Uterus (tissue), 4 donors: ENCODE results near the gene KLF11. TPM values are rescaled to one million over a fixed set of nuclear protein-coding genes. Genes with fewer than 3 reads are reported as not detected.

ENCODE experiments used
- DNase-seq, 2 donors: peaks; one replicate each; pipeline ENCODE4 v3.0.0-alpha.2; 2019 to 2020
- H3K27ac ChIP-seq, 2 donors: fragments of 200-600 bp; sonication (generic); 1 replicate in 1 of 2; 2 replicates in 1 of 2; pipeline ENCODE4 v1.5.1; 2016 to 2018
- H3K27me3 ChIP-seq, 2 donors: fragments of 200-600 bp; sonication (generic); one replicate each; pipeline ENCODE4 v1.5.1; 2018 to 2019; ENCODE audit warnings: control low read depth in 1 of 2
- H3K36me3 ChIP-seq, 2 donors: fragments of 200-600 bp; sonication (generic); one replicate each; pipeline ENCODE4 v1.5.1; 2019; ENCODE audit warnings: control low read depth in 1 of 2
- H3K4me1 ChIP-seq, 2 donors: fragments of 200-600 bp; sonication (generic); one replicate each; pipeline ENCODE4 v1.5.1; 2018 to 2019; ENCODE audit warnings: control low read depth in 1 of 2
- H3K4me3 ChIP-seq, 2 donors: fragments of 200-600 bp; sonication (generic); 1 replicate in 1 of 2; 2 replicates in 1 of 2; pipeline ENCODE4 v1.5.1; 2018 to 2019; ENCODE audit warnings: mild to moderate bottlenecking in 1 of 2
- H3K9me3 ChIP-seq, 2 donors: fragments of 200-600 bp; sonication (generic); one replicate each; pipeline ENCODE4 v1.5.1; 2019; ENCODE audit warnings: control low read depth in 1 of 2
- POLR2A ChIP-seq, 2 donors: fragments of 450-650 bp; IDR thresholded peaks; one replicate each; pipeline ENCODE4 v1.6.1; 2016; ENCODE audit warnings: antibody characterized with exemption in 2 of 2, mild to moderate bottlenecking in 1 of 2, moderate library complexity in 1 of 2
- intact Hi-C: fragments of 100-400 bp; cut with DNase I; formaldehyde crosslinking; loops from one replicate; pipeline ENCODE4 v1.15.1; 2023; ENCODE audit warnings: low total_unique reads
- total RNA-seq, 4 donors: library from RNA; depleted of rRNA in 3 of 4; stranded (reverse); fragments of >200 nt in 3 of 4; gene quantifications; one replicate each; pipeline versions ENCODE4 v1.1.0 to v1.2.4, GENCODE V29; 2014 to 2023
- TF ChIP-seq, protein P1 (sequence below), 4 experiments: fragments of 200-600 bp in 2 of 4; fragments of 450-650 bp in 2 of 4; sonication (generic) in 2 of 4; IDR thresholded peaks; one replicate each; pipeline ENCODE4 v1.5.1; 2016 to 2019; ENCODE audit warnings: antibody characterized with exemption in 4 of 4, mild to moderate bottlenecking in 2 of 4, moderate library complexity in 1 of 4
- donor health status: DM: yes; HTN: yes; CAD: no.

Gene KLF11
- total RNA-seq, 4 donors from 2014 or later = 23.4 to 49.9 (median 31.7) TPM

- intact Hi-C loops = no loop called here
- Histone ChIP-seq H3K9me3 (no peaks in the 10 kb centered on the region), H3K4me1 (peaks cover 0 to 9% of the 10 kb centered on the region in 2 donors), H3K27ac (peak within 1 kb of the TSS; percentile 87 to 94), H3K36me3 (no peaks in the 10 kb centered on the region), H3K27me3 (no peaks in the 10 kb centered on the region), H3K4me3 (peak within 1 kb of the TSS; percentile 34 to 72)
- no peak for TF ChIP-seq POLR2A (IDR thresholded peaks at IDR 0.05)
- TF ChIP-seq, protein P1, sequence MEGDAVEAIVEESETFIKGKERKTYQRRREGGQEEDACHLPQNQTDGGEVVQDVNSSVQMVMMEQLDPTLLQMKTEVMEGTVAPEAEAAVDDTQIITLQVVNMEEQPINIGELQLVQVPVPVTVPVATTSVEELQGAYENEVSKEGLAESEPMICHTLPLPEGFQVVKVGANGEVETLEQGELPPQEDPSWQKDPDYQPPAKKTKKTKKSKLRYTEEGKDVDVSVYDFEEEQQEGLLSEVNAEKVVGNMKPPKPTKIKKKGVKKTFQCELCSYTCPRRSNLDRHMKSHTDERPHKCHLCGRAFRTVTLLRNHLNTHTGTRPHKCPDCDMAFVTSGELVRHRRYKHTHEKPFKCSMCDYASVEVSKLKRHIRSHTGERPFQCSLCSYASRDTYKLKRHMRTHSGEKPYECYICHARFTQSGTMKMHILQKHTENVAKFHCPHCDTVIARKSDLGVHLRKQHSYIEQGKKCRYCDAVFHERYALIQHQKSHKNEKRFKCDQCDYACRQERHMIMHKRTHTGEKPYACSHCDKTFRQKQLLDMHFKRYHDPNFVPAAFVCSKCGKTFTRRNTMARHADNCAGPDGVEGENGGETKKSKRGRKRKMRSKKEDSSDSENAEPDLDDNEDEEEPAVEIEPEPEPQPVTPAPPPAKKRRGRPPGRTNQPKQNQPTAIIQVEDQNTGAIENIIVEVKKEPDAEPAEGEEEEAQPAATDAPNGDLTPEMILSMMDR (IDR thresholded peaks at IDR 0.05) = peak in 3 of 4 experiments; percentile 34 to 58 (median 42)
- DNase-seq = peak in 1 of 2 donors; percentile 53
These were observed 36.7 kb downstream of the KLF11 start, which contains the start of gene CYS1 for GRCh38 chr2:10079870-10080535. Gene CYS1 (minus strand): TSS chr2:10080411. CDS start chr2:10080223, 188 bp downstream.

- TF ChIP-seq, protein P1 (IDR thresholded peaks at IDR 0.05) = no peak
- no peak for TF ChIP-seq POLR2A (IDR thresholded peaks at IDR 0.05)
- H3K9me3 ChIP-seq = no peaks in the 10 kb centered on the region
- H3K36me3 ChIP-seq = no peaks in the 10 kb centered on the region
- H3K4me3 ChIP-seq = peak overlapping the region; percentile 34 to 72
- peak overlapping the region; percentile 87 to 94 for H3K27ac ChIP-seq
- intact Hi-C loops = no loop called here
- peaks cover 0 to 9% of the 10 kb centered on the region in 2 donors for H3K4me1 ChIP-seq
- no peaks in the 10 kb centered on the region for H3K27me3 ChIP-seq
- DNase-seq = peak in 1 of 2 donors; percentile 44
These were observed 37.4 kb downstream of the KLF11 start for GRCh38 chr2:10080536-10081304.

DNA sequence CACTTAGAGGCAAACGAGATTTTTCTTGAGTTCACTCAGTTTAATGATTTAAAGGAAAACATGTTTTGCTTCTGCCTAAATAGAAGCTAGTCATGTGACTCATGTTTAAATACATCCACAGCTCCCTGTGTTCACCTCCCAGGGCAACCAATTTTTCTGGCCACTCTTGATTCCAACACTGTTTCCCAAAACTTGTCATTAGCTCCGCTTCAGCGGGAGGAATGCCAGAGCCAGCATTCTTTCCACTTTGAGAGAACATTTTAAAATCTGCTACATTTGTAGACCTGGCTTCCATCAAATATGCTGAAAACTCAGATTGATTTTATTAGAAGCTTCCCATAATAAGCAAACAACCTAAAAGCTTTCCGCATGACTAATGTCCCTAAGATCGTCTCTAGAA is 39.7 kb downstream of the KLF11 start:
- H3K4me1 ChIP-seq = peaks cover 0 to 9% of the 10 kb centered on the region in 2 donors
- no peaks in the 10 kb centered on the region for H3K36me3 ChIP-seq
- TF ChIP-seq, protein P1 (IDR thresholded peaks at IDR 0.05) = no peak
- no peak for TF ChIP-seq POLR2A (IDR thresholded peaks at IDR 0.05)
- H3K9me3 ChIP-seq = no peaks in the 10 kb centered on the region
- H3K27ac ChIP-seq = no peak overlapping the region
- intact Hi-C loops = no loop called here
- DNase-seq = no peak
- no peak overlapping the region for H3K4me3 ChIP-seq
- no peaks in the 10 kb centered on the region for H3K27me3 ChIP-seq

- intact Hi-C loops = no loop called here
- H3K36me3 ChIP-seq = no peaks in the 10 kb centered on the region
- no peak overlapping the region for H3K27ac ChIP-seq
- no peaks in the 10 kb centered on the region for H3K9me3 ChIP-seq
- H3K4me3 ChIP-seq = no peak overlapping the region
- TF ChIP-seq, protein P1 (IDR thresholded peaks at IDR 0.05) = no peak
- no peak for TF ChIP-seq POLR2A (IDR thresholded peaks at IDR 0.05)
- no peak for DNase-seq
- H3K27me3 ChIP-seq = no peaks in the 10 kb centered on the region
- H3K4me1 ChIP-seq = peaks cover 0 to 9% of the 10 kb centered on the region in 2 donors
These were observed 40.4 kb downstream of the KLF11 start for GRCh38 chr2:10083692-10084211.
